ENCODE measurements around the gene CCDC174. TPM values are rescaled to one million over a fixed set of nuclear protein-coding genes. Genes with fewer than 3 reads are reported as not detected.

CCDC174 gene
- total and polyA plus RNA-seq, 10 of the 15 experiments (the other 5 are each of a cell fraction or from before 2014, with no cell fraction given), result 11.6 to 31.3 (median 19.1) TPM

DNA sequence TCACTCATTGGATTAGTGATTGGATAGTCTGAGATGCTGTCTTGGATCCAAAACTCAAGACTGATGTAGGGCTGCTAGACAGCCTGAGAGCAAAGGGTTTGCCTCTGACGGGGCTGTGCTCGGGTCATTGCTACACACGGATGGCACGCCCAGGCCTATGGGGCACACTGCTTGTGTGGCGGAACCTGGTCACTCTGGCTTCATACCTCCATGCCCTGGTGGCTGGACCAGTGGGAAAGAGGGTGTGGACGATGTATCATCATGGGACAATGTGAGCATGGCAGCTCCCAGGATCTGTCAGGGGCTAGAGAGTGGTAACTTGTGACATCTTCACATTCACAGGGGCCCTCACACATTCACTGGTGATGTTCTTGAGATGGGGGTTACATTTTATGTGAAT is 18.1 kb upstream of the CCDC174 start:
- 21% methylated on average over 6 of the region's 6 CpGs for WGBS (ENCODE audit: insufficient coverage, insufficient replicate concordance, low lambda C conversion rate, missing lambda C conversion rate)
- RAD21 ChIA-PET (ENCODE audit: unreplicated experiment), result interaction anchor here (2.6 to 3.0 kb wide), 2 partner anchors 148 to 289 kb away, joined by 12 to 15 read pairs; no protein-coding TSS in a partner anchor
- Histone ChIP-seq H3K27ac (ENCODE audit: control insufficient read depth, insufficient read depth) (no peak overlapping the region), H3K4me1 (ENCODE audit: control insufficient read depth, insufficient read depth, low read length) (no peaks in the 10 kb centered on the region), H2AFZ (ENCODE audit: control insufficient read depth, low read depth, low read length) (no peak overlapping the region), H3K36me3 (ENCODE audit: control insufficient read depth in 2 of 2, insufficient read depth in 2 of 2, low read length in 1 of 2) (no peaks in the 10 kb centered on the region), H3K4me3 (no peak overlapping the region), H3K4me2 (ENCODE audit: control insufficient read depth, insufficient read depth) (no peak overlapping the region), H3K27me3 (replicated peaks in 1 of 2; ENCODE audit: control insufficient read depth in 2 of 2, insufficient read depth in 2 of 2, low read length in 1 of 2) (peaks cover 2 to 8% of the 10 kb centered on the region in 2 experiments; a peak in 3 of 4 replicates), H4K20me1 (ENCODE audit: control insufficient read depth, insufficient read depth) (no peaks in the 10 kb centered on the region), H3K79me2 (ENCODE audit: control insufficient read depth, insufficient read depth, low read length) (no peaks in the 10 kb centered on the region), H3K9ac (ENCODE audit: control insufficient read depth, insufficient read depth, low read length) (no peak overlapping the region), H3K9me3 (replicated peaks; ENCODE audit: control insufficient read depth, insufficient read depth, low read length) (no peaks in the 10 kb centered on the region; the same call in 2 of the 3 replicates)
- BruUV-seq (replicated peaks), result no TSS peak
- SMC1A ChIA-PET (ENCODE audit: uncharacterized antibody, unreplicated experiment), result interaction anchor here (1.0 to 4.2 kb wide), 2 partner anchors 21 to 148 kb away, joined by 3 to 28 read pairs; no protein-coding TSS in a partner anchor
- intact Hi-C loops (cut with micrococcal nuclease; ENCODE audit: unreplicated experiment) (loop anchor here (1.0 to 10.0 kb wide), 2 partner anchors 129 to 288 kb away; no protein-coding TSS in a partner anchor), in situ Hi-C loops (cut with MboI) (no loop called here)
- ATAC-seq, result peak; percentile 17
- DNase-seq (ENCODE audit: low read depth, low spot score), result no peak
- CTCF ChIA-PET, result interaction anchor here (1.3 to 7.5 kb wide), 4 partner anchors 148 to 290 kb away, joined by 3 to 120 read pairs (median 8); no protein-coding TSS in a partner anchor
- TF ChIP-seq, protein P1, sequence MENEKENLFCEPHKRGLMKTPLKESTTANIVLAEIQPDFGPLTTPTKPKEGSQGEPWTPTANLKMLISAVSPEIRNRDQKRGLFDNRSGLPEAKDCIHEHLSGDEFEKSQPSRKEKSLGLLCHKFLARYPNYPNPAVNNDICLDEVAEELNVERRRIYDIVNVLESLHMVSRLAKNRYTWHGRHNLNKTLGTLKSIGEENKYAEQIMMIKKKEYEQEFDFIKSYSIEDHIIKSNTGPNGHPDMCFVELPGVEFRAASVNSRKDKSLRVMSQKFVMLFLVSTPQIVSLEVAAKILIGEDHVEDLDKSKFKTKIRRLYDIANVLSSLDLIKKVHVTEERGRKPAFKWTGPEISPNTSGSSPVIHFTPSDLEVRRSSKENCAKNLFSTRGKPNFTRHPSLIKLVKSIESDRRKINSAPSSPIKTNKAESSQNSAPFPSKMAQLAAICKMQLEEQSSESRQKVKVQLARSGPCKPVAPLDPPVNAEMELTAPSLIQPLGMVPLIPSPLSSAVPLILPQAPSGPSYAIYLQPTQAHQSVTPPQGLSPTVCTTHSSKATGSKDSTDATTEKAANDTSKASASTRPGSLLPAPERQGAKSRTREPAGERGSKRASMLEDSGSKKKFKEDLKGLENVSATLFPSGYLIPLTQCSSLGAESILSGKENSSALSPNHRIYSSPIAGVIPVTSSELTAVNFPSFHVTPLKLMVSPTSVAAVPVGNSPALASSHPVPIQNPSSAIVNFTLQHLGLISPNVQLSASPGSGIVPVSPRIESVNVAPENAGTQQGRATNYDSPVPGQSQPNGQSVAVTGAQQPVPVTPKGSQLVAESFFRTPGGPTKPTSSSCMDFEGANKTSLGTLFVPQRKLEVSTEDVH (IDR thresholded peaks at IDR 0.05; ENCODE audit: low read depth, partially characterized antibody), result no peak
- no peak for TF ChIP-seq KLF5 (IDR thresholded peaks at IDR 0.05; ENCODE audit: partially characterized antibody)
- no peak for TF ChIP-seq HDAC6 (IDR thresholded peaks at IDR 0.05; ENCODE audit: unreplicated experiment)
- TF ChIP-seq HCFC1 (IDR thresholded peaks at IDR 0.05; ENCODE audit: low read length), result no peak
- no peak for TF ChIP-seq CEBPZ (IDR thresholded peaks at IDR 0.05; ENCODE audit: low read depth, low read length)
- no peak for TF ChIP-seq CREB1 (IDR thresholded peaks at IDR 0.05; ENCODE audit: low read depth)
- no peak for TF ChIP-seq POLR2AphosphoS5 (IDR thresholded peaks at IDR 0.05; ENCODE audit: low read length)
- TF ChIP-seq GATAD2B (conservative IDR thresholded peaks at IDR 0.05; ENCODE audit: low read depth), result no peak
- TF ChIP-seq ESRRA (IDR thresholded peaks at IDR 0.05; ENCODE audit: low read length), result no peak
- no peak for TF ChIP-seq IRF5 (IDR thresholded peaks at IDR 0.05; ENCODE audit: borderline replicate concordance)
- TF ChIP-seq FOXK2 (IDR thresholded peaks at IDR 0.05), result no peak
- no peak for TF ChIP-seq RBBP5 (conservative IDR thresholded peaks at IDR 0.05)
- no peak for TF ChIP-seq KDM1A (IDR thresholded peaks at IDR 0.05; ENCODE audit: borderline replicate concordance)
- no peak for TF ChIP-seq SMAD1 (IDR thresholded peaks at IDR 0.05; ENCODE audit: low read depth, partially characterized antibody)
- POLR2A ChIA-PET, result no interaction called here
- FAIRE-seq, result no peak
